SU-DHL-6 (cell line): ENCODE results near the gene TGFA.

ENCODE experiments used
- EZH2phosphoT487 ChIP-seq: fragments of 200-600 bp; sonication (generic), shearing (Covaris generic); conservative IDR thresholded peaks from 2 replicates; pipeline ENCODE4 v1.6.1; 2018; ENCODE audit warnings: mild to moderate bottlenecking, antibody characterized with exemption, low read length, moderate library complexity, mixed read lengths
- TF ChIP-seq, protein P1 (sequence below): fragments of 200-600 bp; sonication (generic); IDR thresholded peaks from one replicate; pipeline ENCODE4 v1.5.1; 2017; ENCODE audit warnings: antibody characterized with exemption, mild to moderate bottlenecking, low read length, moderate library complexity; ENCODE audit not compliant: insufficient read depth, poor library complexity, severe bottlenecking

DNA sequence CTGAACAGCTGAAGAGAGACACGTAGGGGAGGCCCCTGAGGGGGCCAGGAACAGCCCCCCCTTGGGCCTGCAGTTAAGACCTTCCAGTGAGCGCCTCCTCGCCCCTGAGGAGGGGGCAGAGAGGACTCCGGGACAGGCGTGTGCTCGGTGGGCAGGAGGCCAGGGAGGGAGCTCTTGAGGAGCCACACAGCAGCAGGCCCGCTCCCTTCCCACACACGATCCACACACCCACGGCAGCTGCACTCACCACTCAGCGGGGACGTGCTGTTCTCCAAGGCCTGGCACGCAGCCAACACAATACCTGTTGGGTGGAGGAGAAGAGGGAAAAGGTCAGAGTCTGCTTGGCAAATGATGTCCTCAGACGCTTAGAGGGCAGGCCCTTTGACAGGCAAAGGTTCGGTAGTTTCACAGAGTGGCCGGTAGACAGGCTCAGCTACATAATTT, 39.0 kb downstream of the TGFA start:
- TF ChIP-seq, protein P1, sequence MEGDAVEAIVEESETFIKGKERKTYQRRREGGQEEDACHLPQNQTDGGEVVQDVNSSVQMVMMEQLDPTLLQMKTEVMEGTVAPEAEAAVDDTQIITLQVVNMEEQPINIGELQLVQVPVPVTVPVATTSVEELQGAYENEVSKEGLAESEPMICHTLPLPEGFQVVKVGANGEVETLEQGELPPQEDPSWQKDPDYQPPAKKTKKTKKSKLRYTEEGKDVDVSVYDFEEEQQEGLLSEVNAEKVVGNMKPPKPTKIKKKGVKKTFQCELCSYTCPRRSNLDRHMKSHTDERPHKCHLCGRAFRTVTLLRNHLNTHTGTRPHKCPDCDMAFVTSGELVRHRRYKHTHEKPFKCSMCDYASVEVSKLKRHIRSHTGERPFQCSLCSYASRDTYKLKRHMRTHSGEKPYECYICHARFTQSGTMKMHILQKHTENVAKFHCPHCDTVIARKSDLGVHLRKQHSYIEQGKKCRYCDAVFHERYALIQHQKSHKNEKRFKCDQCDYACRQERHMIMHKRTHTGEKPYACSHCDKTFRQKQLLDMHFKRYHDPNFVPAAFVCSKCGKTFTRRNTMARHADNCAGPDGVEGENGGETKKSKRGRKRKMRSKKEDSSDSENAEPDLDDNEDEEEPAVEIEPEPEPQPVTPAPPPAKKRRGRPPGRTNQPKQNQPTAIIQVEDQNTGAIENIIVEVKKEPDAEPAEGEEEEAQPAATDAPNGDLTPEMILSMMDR: no peak
- TF ChIP-seq EZH2phosphoT487: no peak
